ENCODE results near the gene LATS2.

- TF ChIP-seq ARNTL (CRISPR knock-in tag; IDR thresholded peaks at IDR 0.05; ENCODE audit: borderline replicate concordance, low read depth), result no peak
- TF ChIP-seq TOX (CRISPR knock-in tag; IDR thresholded peaks at IDR 0.05; ENCODE audit: borderline replicate concordance), result no peak
- no peak for TF ChIP-seq PATZ1 (CRISPR knock-in tag; IDR thresholded peaks at IDR 0.05; ENCODE audit: borderline replicate concordance)
- TF ChIP-seq ZNF70 (CRISPR knock-in tag; IDR thresholded peaks at IDR 0.05), result no peak
- TF ChIP-seq ESRRG (CRISPR knock-in tag; IDR thresholded peaks at IDR 0.05), result no peak
- no peak for TF ChIP-seq CREB5 (CRISPR knock-in tag; IDR thresholded peaks at IDR 0.05; ENCODE audit: low read depth)
- TF ChIP-seq GLIS3 (CRISPR knock-in tag; IDR thresholded peaks at IDR 0.05), result no peak
- no peak for TF ChIP-seq ZFP30 (CRISPR knock-in tag; IDR thresholded peaks at IDR 0.05)
- no peak for TF ChIP-seq ZNF565 (CRISPR knock-in tag; conservative IDR thresholded peaks at IDR 0.05; ENCODE audit: low read depth)
- TF ChIP-seq ISL1 (CRISPR knock-in tag; IDR thresholded peaks at IDR 0.05), result no peak
- TF ChIP-seq ZNF8 (CRISPR knock-in tag; IDR thresholded peaks at IDR 0.05), result no peak
- no peak for TF ChIP-seq POU6F1 (CRISPR knock-in tag; IDR thresholded peaks at IDR 0.05; ENCODE audit: borderline replicate concordance, low read depth)
Observed at GRCh38 chr13:21100994-21101757, 39.8 kb upstream of the LATS2 start.

Data from SK-N-SH treated with all-trans-retinoic acid at 6 μM for 48 hours (cell line).